ENCODE data around the gene MYO1G. TPM values are rescaled to one million over a fixed set of nuclear protein-coding genes. Genes with fewer than 3 reads are reported as not detected.

The MYO1G gene
- total and polyA plus RNA-seq, 9 of the 15 experiments (the other 6 are each of a cell fraction or from before 2014, with no cell fraction given), result 0.03 to 0.62 (median 0.13) TPM; not detected in 1

DNA sequence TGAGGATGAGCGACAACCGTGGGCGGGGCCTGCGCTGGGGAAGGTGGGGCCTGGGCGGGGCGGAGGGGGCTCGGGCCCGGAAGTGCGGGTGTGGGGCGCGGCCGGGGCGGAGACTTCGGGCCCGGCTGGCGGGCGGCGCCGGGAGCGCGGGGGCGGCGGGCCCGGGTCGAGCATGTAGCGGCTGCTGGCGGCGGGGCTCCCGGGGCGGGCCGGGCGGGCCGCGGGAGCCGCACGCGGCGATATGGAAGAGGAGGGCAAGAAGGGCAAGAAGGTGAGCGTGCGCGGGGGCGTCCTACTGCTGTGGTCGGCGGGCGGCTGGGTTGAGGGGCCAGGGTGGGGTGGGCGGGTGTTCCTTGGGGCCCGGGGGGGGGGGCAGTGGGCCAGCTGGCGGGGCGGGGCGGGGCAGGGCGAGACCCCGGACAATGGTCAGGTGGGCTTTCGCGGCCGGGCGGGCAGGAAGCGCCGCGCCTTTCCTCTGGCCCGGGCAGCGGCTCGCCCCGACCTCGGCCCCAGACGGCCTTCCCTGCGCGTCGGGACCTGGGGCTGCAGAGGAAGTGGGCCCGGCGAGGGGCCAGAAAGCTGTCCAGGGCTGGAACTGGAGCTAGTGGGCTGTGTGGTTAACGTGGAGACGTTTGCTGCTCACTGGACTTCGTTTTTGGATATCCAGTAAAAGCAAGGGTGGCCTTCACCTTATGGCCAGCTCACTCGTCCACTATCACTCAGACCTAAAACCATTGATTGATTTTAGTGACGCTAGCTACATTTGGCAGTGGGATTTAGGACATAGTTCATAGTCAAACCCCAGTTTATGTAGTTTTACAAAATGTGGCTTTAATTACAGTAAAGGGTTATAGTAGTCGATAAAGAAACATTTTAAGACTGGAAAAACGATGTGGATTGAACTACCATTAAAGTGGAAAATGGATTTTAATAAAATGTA is 21.5 kb upstream of the MYO1G start, which contains the start of gene CCM2 (continued):
- TF ChIP-seq, protein P1, sequence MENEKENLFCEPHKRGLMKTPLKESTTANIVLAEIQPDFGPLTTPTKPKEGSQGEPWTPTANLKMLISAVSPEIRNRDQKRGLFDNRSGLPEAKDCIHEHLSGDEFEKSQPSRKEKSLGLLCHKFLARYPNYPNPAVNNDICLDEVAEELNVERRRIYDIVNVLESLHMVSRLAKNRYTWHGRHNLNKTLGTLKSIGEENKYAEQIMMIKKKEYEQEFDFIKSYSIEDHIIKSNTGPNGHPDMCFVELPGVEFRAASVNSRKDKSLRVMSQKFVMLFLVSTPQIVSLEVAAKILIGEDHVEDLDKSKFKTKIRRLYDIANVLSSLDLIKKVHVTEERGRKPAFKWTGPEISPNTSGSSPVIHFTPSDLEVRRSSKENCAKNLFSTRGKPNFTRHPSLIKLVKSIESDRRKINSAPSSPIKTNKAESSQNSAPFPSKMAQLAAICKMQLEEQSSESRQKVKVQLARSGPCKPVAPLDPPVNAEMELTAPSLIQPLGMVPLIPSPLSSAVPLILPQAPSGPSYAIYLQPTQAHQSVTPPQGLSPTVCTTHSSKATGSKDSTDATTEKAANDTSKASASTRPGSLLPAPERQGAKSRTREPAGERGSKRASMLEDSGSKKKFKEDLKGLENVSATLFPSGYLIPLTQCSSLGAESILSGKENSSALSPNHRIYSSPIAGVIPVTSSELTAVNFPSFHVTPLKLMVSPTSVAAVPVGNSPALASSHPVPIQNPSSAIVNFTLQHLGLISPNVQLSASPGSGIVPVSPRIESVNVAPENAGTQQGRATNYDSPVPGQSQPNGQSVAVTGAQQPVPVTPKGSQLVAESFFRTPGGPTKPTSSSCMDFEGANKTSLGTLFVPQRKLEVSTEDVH (IDR thresholded peaks at IDR 0.05; ENCODE audit: low read depth, partially characterized antibody), result no peak
- TF ChIP-seq ZFP36 (IDR thresholded peaks at IDR 0.05; ENCODE audit: low read depth, low read length, partially characterized antibody), result no peak
- TF ChIP-seq HEY1 (CRISPR knock-in tag; IDR thresholded peaks at IDR 0.05; ENCODE audit: borderline replicate concordance), result no peak
- peak in 1 of 2 experiments; percentile 11; a peak in 1 of 4 replicates for TF ChIP-seq KDM4B (IDR thresholded peaks at IDR 0.05; ENCODE audit: borderline replicate concordance in 2 of 2, low read depth in 1 of 2)
- TF ChIP-seq, protein P2, sequence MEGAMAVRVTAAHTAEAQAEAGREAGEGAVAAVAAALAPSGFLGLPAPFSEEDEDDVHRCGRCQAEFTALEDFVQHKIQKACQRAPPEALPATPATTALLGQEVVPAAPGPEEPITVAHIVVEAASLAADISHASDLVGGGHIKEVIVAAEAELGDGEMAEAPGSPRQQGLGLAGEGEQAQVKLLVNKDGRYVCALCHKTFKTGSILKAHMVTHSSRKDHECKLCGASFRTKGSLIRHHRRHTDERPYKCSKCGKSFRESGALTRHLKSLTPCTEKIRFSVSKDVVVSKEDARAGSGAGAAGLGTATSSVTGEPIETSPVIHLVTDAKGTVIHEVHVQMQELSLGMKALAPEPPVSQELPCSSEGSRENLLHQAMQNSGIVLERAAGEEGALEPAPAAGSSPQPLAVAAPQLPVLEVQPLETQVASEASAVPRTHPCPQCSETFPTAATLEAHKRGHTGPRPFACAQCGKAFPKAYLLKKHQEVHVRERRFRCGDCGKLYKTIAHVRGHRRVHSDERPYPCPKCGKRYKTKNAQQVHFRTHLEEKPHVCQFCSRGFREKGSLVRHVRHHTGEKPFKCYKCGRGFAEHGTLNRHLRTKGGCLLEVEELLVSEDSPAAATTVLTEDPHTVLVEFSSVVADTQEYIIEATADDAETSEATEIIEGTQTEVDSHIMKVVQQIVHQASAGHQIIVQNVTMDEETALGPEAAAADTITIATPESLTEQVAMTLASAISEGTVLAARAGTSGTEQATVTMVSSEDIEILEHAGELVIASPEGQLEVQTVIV (CRISPR knock-in tag; IDR thresholded peaks at IDR 0.05; ENCODE audit: borderline replicate concordance), result no peak
- TF ChIP-seq EZH2 (IDR thresholded peaks at IDR 0.05; ENCODE audit: borderline replicate concordance, low read depth, low read length), result no peak
- TF ChIP-seq SMAD1 (IDR thresholded peaks at IDR 0.05; ENCODE audit: low read depth, low read length, partially characterized antibody), result no peak
- TF ChIP-seq NFE2 (IDR thresholded peaks at IDR 0.05; ENCODE audit: low read depth), result no peak
- peak; percentile 86 for TF ChIP-seq ELF1 (tag; IDR thresholded peaks at IDR 0.05)
- peak; percentile 8; the same call in 1 of the 2 replicates for TF ChIP-seq MYC (IDR thresholded peaks at IDR 0.05; ENCODE audit: low read depth, low read length)
- TF ChIP-seq MYC (CRISPR knock-in tag; IDR thresholded peaks at IDR 0.05; ENCODE audit: borderline replicate concordance, low read depth), result no peak
- TF ChIP-seq, protein P3, sequence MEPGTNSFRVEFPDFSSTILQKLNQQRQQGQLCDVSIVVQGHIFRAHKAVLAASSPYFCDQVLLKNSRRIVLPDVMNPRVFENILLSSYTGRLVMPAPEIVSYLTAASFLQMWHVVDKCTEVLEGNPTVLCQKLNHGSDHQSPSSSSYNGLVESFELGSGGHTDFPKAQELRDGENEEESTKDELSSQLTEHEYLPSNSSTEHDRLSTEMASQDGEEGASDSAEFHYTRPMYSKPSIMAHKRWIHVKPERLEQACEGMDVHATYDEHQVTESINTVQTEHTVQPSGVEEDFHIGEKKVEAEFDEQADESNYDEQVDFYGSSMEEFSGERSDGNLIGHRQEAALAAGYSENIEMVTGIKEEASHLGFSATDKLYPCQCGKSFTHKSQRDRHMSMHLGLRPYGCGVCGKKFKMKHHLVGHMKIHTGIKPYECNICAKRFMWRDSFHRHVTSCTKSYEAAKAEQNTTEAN (CRISPR knock-in tag; IDR thresholded peaks at IDR 0.05), result no peak
- TF ChIP-seq, protein P4, sequence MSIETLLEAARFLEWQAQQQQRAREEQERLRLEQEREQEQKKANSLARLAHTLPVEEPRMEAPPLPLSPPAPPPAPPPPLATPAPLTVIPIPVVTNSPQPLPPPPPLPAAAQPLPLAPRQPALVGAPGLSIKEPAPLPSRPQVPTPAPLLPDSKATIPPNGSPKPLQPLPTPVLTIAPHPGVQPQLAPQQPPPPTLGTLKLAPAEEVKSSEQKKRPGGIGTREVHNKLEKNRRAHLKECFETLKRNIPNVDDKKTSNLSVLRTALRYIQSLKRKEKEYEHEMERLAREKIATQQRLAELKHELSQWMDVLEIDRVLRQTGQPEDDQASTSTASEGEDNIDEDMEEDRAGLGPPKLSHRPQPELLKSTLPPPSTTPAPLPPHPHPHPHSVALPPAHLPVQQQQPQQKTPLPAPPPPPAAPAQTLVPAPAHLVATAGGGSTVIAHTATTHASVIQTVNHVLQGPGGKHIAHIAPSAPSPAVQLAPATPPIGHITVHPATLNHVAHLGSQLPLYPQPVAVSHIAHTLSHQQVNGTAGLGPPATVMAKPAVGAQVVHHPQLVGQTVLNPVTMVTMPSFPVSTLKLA (conservative IDR thresholded peaks at IDR 0.05), result 0 out of 4 replicates have a peak, but pooled peaks of 1 of the 2 experiments have one; percentile 12
- TF ChIP-seq PTTG1 (tag; IDR thresholded peaks at IDR 0.05; ENCODE audit: low read depth), result no peak
- no peak for TF ChIP-seq RFX5 (IDR thresholded peaks at IDR 0.05; ENCODE audit: low read depth, low read length)
- TF ChIP-seq ZFX (CRISPR knock-in tag; IDR thresholded peaks at IDR 0.05), result peak; percentile 47
- 0 out of 4 replicates have a peak, but pooled peaks of 1 of the 2 experiments have one; percentile 33 for TF ChIP-seq CSDE1 (IDR thresholded peaks at IDR 0.05)
